ENCODE measurements around the gene PHC2.

PHC2 gene

DNA sequence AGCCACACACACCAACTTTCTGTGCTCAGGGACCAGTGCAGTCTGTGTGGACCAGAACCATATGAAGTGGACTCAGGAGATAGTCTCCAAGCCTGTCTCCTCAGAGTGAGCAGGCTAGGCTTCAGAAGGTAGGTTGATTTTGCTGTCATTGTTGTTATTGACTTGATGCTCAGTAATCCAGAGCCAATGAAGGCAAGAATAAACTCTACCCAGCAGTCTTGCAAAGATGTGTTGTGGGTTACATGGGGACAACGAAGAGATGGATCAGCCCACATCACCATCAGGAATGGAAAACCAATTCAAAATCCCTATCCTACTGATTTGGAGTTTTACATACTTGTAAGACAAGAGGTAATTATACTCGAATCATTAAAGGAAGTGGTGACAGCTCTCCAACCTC lies 37.4 kb downstream of the PHC2 start:
- in situ Hi-C loops (cut with MboI; ENCODE audit: low sequenced_read_pairs) = no loop called here

DNA sequence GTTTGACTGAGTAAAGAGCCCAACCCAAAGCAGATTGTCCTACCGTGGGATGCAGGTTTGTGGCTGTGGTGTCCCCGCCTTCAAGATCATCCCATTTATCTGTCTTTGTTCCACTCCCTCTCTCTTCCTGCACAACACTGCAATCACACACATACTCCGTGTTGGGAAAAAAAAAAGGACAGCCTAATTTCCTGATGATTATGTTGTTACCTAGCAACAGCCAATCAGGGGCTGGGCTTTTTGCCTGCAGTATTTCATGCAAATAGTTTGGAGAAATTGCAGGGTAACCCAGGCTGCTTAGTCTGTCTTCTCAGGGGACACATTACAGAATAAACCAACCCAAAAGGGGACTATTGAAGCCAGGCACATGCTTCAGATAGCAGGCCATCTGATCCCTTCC lies 38.3 kb downstream of the PHC2 start:
- in situ Hi-C loops (cut with MboI; ENCODE audit: low sequenced_read_pairs) = no loop called here

DNA sequence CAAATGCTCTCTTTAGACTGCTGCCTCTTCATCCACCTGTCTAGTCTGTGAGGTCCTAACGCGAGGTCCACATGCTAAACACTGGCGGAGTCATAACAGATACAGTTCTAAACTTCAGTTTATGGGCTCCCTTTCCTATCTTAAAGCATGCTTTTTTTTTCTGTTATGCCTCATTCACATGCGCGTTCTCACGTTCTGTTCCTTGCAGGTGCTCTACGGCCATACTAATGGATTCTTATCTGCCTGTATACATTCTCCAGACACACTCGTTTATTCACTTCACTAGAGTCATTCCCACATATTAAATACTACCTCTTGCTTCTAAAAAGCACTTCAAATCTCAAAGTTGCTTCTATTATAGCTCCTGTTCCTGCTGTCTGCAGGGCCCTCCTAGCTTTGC lies 38.7 kb downstream of the PHC2 start:
- in situ Hi-C loops (cut with MboI; ENCODE audit: low sequenced_read_pairs) = no loop called here

DNA sequence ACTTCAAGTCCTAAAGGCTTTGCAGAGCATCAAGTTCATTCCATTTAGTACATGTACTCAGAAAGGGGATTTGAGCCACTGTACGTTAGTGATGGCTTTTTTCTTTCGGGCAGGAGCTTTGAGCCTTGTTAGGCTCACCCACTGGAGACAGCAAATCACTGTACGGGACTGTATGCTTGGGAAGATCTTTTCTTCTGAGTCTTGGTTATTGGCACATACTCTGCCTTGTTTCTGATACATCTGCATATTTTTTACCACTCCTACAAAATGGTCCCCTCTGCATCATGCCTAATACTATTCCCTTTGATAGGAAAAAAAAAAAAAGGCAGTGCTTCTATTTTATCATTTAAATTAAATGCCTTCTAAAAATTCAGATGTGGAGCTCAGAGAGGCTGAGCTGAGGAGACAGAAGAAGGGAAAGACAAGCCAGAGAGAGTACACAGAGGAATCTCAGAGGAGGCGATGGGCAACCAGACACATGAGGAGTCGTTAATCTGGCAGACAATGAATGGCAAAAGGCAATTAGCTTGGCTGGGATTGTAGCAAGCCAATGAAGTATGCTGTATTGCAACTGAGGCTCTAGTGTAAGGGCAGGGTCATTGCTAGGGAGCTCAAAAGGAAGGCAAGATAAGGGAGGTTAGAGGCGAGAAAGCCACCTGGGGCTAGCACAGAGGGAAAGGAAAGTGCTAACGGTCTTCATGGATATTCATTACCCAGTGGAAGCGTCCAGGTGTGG lies 39.4 kb downstream of the PHC2 start:
- in situ Hi-C loops (cut with MboI; ENCODE audit: low sequenced_read_pairs) = no loop called here

DNA sequence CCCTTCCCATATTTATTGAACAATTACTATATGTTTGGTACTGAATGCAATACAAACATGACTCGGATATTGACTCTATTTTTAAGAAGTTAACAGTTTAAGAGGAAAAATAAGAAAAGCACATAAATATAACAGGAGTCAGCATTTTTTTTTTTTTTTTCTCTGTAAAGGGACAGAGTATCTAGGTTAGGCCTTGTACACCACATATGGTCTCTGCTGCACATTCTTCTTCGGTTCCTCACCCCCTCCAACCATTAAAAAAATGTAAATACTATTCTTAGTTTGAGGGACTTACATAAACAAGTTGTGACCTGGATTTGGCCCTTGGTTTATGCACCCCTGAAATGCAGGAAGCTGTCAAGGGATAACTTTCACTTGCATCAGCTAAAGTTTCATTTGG lies 40.4 kb downstream of the PHC2 start:
- in situ Hi-C loops (cut with MboI; ENCODE audit: low sequenced_read_pairs) = no loop called here

GRCh38 chr1:33388805-33389771 lies 41.8 kb downstream of the PHC2 start:
- in situ Hi-C loops (cut with MboI; ENCODE audit: low sequenced_read_pairs) = no loop called here

- in situ Hi-C loops (cut with MboI; ENCODE audit: low sequenced_read_pairs) = no loop called here
Observed at GRCh38 chr1:33387625-33388024, 43.3 kb downstream of the PHC2 start.

DNA sequence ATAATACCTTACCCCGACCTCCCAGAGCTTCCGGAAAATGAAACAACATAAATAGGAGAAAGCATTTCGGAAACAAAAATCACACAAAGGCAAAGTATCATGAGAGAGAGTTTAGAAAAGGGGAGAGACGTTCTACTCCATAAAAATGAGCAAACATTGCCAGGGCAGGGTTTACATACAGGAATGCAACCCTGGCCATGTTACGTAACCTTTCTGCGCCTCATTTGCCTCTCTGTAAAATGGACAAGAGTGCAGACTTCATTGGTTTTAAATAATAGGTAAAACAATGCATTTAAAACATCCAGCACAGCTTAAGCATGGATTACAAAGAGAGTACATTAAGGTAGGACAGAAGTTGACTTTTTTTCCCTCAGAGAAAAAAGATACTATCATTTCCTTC lies 45.6 kb downstream of the PHC2 start:
- in situ Hi-C loops (cut with MboI; ENCODE audit: low sequenced_read_pairs) = no loop called here

DNA sequence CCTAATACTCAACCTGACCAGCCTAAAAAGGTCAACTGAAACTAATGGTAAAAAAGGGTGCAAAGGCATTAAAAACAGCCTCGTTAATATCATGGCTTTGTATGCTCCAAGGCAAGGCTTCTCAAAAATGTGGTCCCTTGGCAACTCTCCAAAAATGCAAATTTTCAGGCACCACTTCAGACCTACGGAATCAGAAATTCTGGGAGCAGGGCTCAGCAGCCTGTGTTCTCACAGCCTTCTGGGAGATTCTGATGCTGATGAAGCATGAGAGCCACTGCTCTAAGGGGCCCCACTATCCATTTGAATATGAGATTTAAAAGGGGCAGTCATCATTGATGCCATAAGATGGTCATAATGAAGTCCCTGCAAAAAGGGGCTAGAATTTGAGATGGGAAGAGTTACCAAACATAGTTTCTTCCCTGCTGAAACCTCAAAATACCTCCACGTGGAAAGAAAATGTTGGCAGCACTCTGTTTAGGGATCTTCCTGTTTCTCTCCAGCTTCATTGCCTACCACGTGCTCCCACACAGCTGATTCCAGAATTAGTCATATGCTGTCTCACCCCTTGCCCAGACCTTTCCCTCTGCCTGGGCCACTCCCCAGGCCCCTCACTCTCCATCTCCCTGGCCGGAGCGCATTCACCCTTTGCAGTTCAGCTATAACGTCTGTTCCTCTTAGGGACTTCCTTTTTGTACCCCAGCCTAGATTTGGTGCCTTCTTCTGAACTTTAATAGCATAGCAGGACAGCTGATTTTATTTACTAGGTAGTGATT lies 46.7 kb downstream of the PHC2 start:
- in situ Hi-C loops (cut with MboI; ENCODE audit: low sequenced_read_pairs) = no loop called here

DNA sequence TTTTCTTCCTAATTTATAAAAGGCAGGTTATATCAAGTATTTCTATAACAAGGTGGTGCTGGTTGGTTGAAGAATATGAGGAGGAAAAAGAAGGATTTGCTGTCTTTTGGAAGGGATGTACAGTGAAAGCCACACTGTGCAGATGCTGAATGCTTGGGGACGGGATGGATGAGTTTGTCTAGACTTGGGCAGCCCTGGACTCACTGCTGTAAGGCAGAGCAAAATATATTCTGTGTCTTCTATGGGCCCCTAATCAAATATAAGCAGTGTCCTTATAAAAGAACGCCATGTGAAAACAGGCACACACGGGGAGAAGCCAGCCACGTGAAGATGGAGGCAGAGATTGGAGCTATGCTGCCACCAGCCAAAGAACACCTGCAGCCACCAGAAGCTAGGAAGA lies 47.4 kb downstream of the PHC2 start:
- in situ Hi-C loops (cut with MboI; ENCODE audit: low sequenced_read_pairs) = no loop called here

GRCh38 chr1:33382661-33383415 lies 48.1 kb downstream of the PHC2 start:
- in situ Hi-C loops (cut with MboI; ENCODE audit: low sequenced_read_pairs) = no loop called here

- in situ Hi-C loops (cut with MboI; ENCODE audit: low sequenced_read_pairs) = no loop called here
Observed at GRCh38 chr1:33381977-33382376, 48.9 kb downstream of the PHC2 start.

GRCh38 chr1:33380811-33381210 lies 50.1 kb downstream of the PHC2 start:
- in situ Hi-C loops (cut with MboI; ENCODE audit: low sequenced_read_pairs) = no loop called here

DNA sequence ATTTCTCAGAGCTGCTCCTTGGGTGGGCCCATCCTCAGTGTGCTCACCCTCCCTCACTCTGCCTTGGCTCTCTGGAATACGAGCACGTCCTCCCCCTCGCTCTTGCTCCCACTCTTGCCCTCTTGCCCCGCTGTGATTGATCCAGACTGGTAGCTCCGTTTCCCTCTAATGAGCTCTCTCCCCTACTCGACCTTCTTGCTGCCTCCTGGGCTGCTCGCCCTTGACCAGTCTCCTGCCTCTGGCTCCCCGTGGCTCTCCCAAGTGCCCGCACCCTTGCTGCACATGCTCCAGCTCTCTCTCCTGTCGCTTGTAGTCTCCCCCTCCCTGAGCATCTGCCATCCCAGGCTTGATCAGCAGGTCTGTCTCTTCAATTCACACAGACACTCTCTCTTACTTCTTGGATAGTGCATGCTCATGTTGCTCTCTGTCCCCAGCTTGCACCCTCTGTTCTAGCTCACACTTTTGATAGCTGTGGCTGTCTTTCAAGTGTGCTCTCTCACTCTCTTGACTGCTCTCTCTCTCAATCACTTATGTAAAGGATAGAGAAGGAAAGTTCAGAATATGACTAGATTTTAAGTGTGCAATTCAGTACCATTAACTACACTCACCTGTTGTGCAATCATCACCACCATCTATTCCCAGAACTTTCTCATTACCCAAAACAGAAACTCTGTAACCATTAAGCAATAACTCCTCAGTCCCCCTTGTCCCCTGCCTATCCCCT lies 51.1 kb downstream of the PHC2 start:
- in situ Hi-C loops (cut with MboI; ENCODE audit: low sequenced_read_pairs) = no loop called here

DNA sequence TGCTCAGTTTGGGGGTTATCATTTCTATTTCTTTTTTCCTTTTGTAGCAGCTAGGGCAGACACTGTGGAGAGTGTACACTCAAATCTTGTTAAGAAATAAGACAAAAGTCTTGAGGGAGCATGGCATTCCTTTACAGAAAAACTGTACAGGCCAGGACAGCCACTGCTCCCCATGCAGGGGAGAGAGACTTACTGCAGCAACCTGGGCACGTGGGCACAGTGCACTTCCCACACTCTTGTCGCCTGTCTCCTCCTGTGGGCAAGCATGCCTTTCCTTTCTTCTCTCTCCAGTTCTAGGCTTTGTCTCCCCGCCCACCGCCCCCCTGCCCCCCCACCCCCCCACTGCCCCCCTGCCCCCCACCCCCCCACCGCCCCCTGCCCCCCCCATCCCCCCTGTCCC lies 51.9 kb downstream of the PHC2 start:
- in situ Hi-C loops (cut with MboI; ENCODE audit: low sequenced_read_pairs) = no loop called here

DNA sequence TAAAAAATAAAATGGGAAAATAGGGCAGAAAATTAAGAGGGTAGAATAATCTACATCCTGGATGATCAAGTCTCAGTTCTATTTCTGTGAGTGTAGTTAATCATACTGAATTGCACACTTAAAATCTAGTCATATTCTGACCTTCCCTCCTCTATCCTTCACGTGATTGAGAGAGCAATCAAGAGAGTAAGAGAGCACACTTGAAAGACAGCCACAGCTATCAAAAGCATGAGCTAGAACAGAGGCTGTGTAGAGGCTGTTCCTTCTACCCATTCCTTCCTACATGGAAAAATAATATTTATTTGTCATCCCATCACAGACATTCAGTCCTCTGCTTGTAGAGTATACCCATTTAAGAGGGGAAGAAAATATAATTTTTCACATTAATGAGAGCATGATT lies 52.4 kb downstream of the PHC2 start:
- in situ Hi-C loops (cut with MboI; ENCODE audit: low sequenced_read_pairs) = no loop called here

GRCh38 chr1:33377756-33378155 lies 53.1 kb downstream of the PHC2 start:
- in situ Hi-C loops (cut with MboI; ENCODE audit: low sequenced_read_pairs) = no loop called here

DNA sequence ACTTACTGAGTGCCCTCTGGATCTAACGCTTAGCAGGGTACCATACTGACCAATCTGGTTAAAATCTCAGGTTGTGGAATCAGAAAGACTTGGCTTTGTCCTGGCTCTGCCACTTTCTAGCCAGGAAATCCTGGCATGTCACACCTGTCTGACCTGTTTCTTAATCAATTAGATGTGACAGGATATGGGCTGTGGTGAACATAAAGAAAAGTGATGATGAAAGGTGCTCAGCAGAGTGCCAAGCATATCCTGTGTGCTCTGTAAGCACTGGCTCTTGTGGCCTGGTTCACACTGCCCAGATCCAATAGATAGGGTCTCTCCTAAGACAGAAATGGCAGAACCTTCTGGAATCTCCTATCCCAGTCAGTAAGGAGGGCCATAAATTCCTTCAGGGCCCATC lies 53.9 kb downstream of the PHC2 start:
- in situ Hi-C loops (cut with MboI; ENCODE audit: low sequenced_read_pairs) = no loop called here

DNA sequence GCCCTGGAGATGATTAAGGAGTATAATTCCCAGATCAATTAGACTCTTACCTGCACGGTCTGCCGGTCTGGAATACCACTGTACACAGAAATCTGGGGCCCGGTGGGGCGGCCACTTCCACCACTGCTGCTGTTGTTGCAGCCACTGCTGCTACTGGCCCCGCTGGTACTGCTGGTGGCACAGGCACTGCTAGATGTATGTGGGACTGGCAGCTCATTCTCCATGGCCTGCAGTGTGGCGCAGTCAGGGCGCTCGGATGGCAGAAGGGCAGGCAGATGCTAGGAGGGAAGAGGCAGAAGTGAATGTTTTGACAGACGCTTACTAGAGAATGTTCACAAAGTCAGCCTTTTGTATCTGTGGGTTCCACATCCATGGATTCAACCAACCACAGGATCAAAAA lies 55.6 kb downstream of the PHC2 start:
- in situ Hi-C loops (cut with MboI; ENCODE audit: low sequenced_read_pairs) = no loop called here

Measured in HL-60/S4 treated with phorbol 12-myristate 13-acetate at 8.2 ng/mL for 4 days and 3 days (cell line).